GM20431 (cell line): ENCODE data around the gene ARL15.
"Not testable (repeated sequence)": the region's sequence is repeated elsewhere in the genome, so short reads cannot be mapped to it uniquely, and the experiment has no call there.

ENCODE experiments used
- in situ Hi-C: fragments of 300-500 bp; cut with MseI, MboI; formaldehyde crosslinking; loops from one replicate; pipeline ENCODE4 v1.15.0; 2020; ENCODE audit warnings: low sequenced_read_pairs; ENCODE audit not compliant: unreplicated experiment

The ARL15 gene

GRCh38 chr5:53890490-53890889 is 419.9 kb downstream of the ARL15 start:
- in situ Hi-C loops = no loop called here

GRCh38 chr5:53884844-53885243 is 425.5 kb downstream of the ARL15 start:
- in situ Hi-C loops = no loop called here

- in situ Hi-C loops = no loop called here
Observed at GRCh38 chr5:53884417-53884816, 426.0 kb downstream of the ARL15 start.

DNA sequence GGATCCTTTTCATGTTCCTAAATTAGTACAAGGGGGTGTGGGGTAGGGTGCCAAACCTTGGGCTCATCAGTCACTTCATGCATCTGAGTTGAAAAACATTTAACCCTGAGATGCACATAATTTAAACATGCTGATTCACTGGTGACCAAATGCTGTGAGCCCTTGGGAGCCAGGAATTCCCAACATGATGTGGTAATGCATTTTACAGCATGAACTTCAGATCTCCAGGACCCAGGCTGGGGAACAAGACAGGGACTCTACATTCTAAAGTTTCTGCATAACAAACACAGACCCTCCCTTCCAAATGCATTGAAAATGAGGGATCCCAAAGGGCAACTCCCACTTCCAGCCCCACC is 427.7 kb downstream of the ARL15 start:
- in situ Hi-C loops = no loop called here

DNA sequence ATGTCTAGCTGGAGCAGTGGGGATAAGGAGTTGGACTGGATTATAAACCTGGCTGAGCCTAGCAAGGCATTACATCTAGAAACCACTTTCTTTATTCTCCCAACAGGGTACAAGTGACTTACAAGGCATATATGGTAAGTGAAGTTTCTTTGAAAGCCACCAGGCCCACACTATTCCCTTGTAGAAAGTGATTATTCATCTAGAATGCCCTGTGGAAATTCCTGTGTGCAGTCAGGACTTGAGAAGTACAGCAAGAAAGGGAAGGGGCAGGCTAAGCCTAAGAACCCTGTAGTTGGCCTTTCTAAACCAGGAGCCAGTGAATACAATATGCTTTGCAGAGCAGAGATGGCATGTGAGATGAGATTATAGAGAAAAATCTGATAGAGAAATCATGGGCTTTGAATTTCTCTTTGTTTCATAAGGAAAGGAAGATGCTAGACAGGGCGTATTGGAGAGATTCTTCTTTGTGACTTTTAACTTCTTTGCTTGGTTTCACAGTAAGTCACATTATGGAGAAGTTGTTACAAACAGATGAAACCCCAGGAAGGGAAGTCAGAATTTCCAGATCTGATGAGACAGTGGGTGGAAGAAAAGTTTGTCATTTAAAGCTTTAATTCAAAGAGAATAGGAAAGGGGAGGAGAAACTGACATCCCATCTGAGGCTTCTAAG is 428.2 kb downstream of the ARL15 start:
- in situ Hi-C loops = no loop called here

GRCh38 chr5:53879708-53880323 is 430.6 kb downstream of the ARL15 start:
- in situ Hi-C loops = no loop called here

- in situ Hi-C loops = no loop called here
Observed at GRCh38 chr5:53878015-53878414, 432.4 kb downstream of the ARL15 start.

- in situ Hi-C loops = no loop called here
Observed at GRCh38 chr5:53877243-53877642, 433.1 kb downstream of the ARL15 start.

GRCh38 chr5:53874409-53874808 is 436.0 kb downstream of the ARL15 start:
- in situ Hi-C loops = no loop called here

DNA sequence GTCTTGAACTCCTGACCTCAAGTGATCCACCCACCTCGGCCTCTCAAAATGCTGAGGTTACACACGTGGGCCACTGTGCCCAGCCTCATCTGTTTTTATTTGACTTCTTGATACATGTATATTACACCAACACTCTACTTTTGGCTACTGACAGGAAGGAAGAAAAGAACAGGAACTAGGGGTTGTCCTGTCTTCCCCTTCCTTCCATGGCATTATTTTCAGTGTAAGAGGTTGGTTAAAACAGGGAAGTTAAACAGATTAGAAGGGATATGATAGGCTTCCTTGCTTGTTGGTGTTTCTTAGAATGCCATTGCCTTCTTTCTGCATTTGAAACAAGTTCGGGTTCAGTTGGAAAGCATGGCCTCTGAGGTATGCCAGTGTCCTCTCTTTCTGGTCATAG is 437.1 kb downstream of the ARL15 start:
- in situ Hi-C loops = no loop called here

DNA sequence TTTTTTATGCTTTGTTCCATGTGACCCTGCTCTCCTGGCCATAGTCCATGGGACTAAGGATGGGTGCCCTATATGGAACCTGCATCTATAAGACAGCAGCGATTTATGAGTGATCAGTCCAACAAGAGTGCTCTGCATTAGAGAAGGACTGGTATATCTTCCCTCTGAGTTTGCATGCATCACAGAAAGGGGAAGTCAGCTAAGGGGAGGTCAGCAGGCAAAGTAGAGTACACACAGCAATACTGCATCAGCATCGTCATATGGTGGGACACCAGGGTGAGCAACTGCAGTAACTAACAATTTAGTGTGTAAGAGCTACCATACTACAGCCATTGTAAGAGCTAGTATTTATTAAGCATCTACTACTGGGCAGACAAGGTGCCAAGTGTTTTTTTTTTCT is 438.6 kb downstream of the ARL15 start:
- in situ Hi-C loops = no loop called here

GRCh38 chr5:53871050-53871449 is 439.3 kb downstream of the ARL15 start:
- in situ Hi-C loops = no loop called here

DNA sequence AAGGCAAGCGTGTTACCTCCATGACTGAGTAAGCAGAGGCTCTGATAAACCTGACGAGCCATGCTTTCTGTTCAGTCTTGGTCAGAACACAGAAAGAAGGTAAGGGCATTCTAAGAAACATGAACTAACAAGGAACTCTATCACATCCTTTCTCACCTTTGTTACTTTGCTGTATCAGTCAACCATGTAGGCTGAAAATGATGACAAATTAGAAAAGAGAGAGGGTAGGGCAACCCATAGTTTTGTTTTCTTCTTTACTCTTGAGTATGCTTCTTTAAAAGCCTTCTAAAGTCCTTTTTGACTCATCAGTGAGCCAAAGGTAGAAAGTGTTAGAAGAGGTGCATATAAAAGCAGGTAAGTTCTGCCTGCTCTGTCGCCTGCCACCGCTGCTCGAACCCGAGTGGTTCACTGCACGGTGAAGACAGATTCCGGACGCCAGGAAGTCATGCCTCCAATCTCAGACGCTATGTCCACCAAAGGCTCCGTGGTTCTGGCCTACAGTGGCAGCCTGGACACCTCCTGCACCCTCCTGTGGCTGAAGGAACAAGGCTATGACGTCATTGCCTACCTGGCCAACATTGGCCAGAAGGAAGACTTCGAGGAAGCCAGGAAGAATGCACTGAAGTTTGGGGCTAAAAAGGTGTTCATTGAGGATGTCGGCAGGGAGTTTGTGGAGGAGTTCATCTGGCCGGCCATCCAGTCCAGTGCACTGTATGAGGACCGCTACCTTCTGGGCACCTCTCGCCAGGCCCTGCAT is 451.5 kb downstream of the ARL15 start:
- in situ Hi-C loops = no loop called here

GRCh38 chr5:53856506-53856905 is 453.9 kb downstream of the ARL15 start:
- in situ Hi-C loops = no loop called here

DNA sequence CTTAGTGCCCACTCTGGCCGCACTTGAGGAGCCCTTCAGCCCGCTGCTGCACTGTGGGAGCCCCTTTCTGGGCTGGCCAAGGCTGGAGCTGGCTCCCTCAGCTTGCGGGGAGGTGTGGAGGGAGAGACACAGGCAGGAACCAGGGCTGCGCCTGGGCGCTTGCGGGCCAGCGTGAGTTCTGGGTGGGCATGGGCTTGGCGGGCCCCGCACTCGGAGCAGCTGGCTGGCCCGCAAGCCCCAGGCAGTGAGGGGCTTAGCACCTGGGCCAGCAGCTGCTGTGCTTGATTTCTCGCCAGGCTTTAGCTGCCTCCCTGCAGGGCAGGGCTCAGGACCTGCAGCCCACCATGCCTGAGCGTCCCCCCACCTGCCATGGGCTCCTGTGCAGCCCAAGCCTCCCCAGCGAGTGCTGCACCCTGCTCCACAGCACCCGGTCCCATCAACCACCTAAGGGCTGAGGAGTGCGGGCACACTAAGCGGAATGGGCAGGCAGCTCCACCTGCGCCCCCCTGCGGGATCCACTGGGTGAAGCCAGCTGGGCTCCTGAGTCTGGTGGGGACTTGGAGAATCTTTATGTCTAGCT is 473.4 kb downstream of the ARL15 start:
- in situ Hi-C loops = not testable (repeated sequence)

GRCh38 chr5:53834500-53834899 is 475.9 kb downstream of the ARL15 start:
- in situ Hi-C loops = no loop called here
